ENCODE results near the gene C5.
"Not testable (repeated sequence)": the region's sequence is repeated elsewhere in the genome, so short reads cannot be mapped to it uniquely, and the experiment has no call there.

The C5 gene

GRCh38 chr9:121029469-121029868 lies 20.6 kb downstream of the C5 start:
- TF ChIP-seq CTCF (IDR thresholded peaks at IDR 0.05; ENCODE audit: borderline replicate concordance, control extremely low read depth, extremely low read depth, insufficient read depth, missing control alignments) = no peak
- in situ Hi-C loops (cut with MboI; ENCODE audit: low sequenced_read_pairs, unreplicated experiment) = no loop called here
- no peak for DNase-seq (ENCODE audit: low spot score)

GRCh38 chr9:121028285-121028684 lies 21.8 kb downstream of the C5 start:
- in situ Hi-C loops (cut with MboI; ENCODE audit: low sequenced_read_pairs, unreplicated experiment); DNase-seq (ENCODE audit: low spot score): not testable (repeated sequence)

GRCh38 chr9:121026768-121027167 lies 23.3 kb downstream of the C5 start:
- in situ Hi-C loops (cut with MboI; ENCODE audit: low sequenced_read_pairs, unreplicated experiment) = no loop called here
- TF ChIP-seq CTCF (IDR thresholded peaks at IDR 0.05; ENCODE audit: borderline replicate concordance, control extremely low read depth, extremely low read depth, insufficient read depth, missing control alignments) = no peak
- DNase-seq (ENCODE audit: low spot score) = no peak

- no peak for DNase-seq (ENCODE audit: low spot score)
These were observed 23.8 kb downstream of the C5 start for GRCh38 chr9:121026260-121026691.

GRCh38 chr9:121024237-121024636 lies 25.8 kb downstream of the C5 start:
- no peak for TF ChIP-seq CTCF (IDR thresholded peaks at IDR 0.05; ENCODE audit: borderline replicate concordance, control extremely low read depth, extremely low read depth, insufficient read depth, missing control alignments)
- in situ Hi-C loops (cut with MboI; ENCODE audit: low sequenced_read_pairs, unreplicated experiment) = no loop called here
- DNase-seq (ENCODE audit: low spot score) = no peak

More at GRCh38 chr9:121026260-121026691, 23.8 kb downstream of the C5 start:
- in situ Hi-C loops (cut with MboI; ENCODE audit: low sequenced_read_pairs, unreplicated experiment) = no loop called here
- TF ChIP-seq CTCF (IDR thresholded peaks at IDR 0.05; ENCODE audit: borderline replicate concordance, control extremely low read depth, extremely low read depth, insufficient read depth, missing control alignments) = no peak

- in situ Hi-C loops (cut with MboI; ENCODE audit: low sequenced_read_pairs, unreplicated experiment) = no loop called here
- no peak for DNase-seq (ENCODE audit: low spot score)
- no peak for TF ChIP-seq CTCF (IDR thresholded peaks at IDR 0.05; ENCODE audit: borderline replicate concordance, control extremely low read depth, extremely low read depth, insufficient read depth, missing control alignments)
These were observed 27.0 kb downstream of the C5 start for GRCh38 chr9:121023064-121023463.

- no peak for TF ChIP-seq CTCF (IDR thresholded peaks at IDR 0.05; ENCODE audit: borderline replicate concordance, control extremely low read depth, extremely low read depth, insufficient read depth, missing control alignments)
- in situ Hi-C loops (cut with MboI; ENCODE audit: low sequenced_read_pairs, unreplicated experiment) = no loop called here
- DNase-seq (ENCODE audit: low spot score) = no peak
These were observed 28.8 kb downstream of the C5 start for GRCh38 chr9:121021301-121021700.

All from GM13976 (cell line).